Upper lobe of left lung (tissue), 6 donors: Measurements from ENCODE around the gene SEMA3E. TPM values are rescaled to one million over a fixed set of nuclear protein-coding genes. Genes with fewer than 3 reads are reported as not detected.

Experiments used
- ATAC-seq, 2 donors: fragments of 200-7000 bp; cut with Tn5 transposase; one replicate each; pipeline ENCODE4 v1.9.1; 2022; ENCODE audit warnings: mild to moderate bottlenecking in 2 of 2, moderate library complexity in 2 of 2; ENCODE audit not compliant: low FRiP score in 2 of 2
- DNase-seq, 2 donors: peaks; one replicate each; pipeline ENCODE4 v3.0.0-alpha.2; 2019 to 2020
- H3K27ac ChIP-seq, 4 donors: fragments of 200-600 bp; sonication (generic); one replicate each; pipeline ENCODE4 v1.5.1; 2016 to 2019
- H3K27me3 ChIP-seq, 4 donors: fragments of 200-600 bp; sonication (generic); one replicate each; pipeline ENCODE4 v1.5.1; 2017 to 2019
- H3K36me3 ChIP-seq, 4 donors: fragments of 200-600 bp; sonication (generic); one replicate each; pipeline ENCODE4 v1.5.1; 2016 to 2019
- H3K4me1 ChIP-seq, 4 donors: fragments of 200-600 bp; sonication (generic); one replicate each; pipeline ENCODE4 v1.5.1; 2018 to 2019
- H3K4me3 ChIP-seq, 4 donors: fragments of 200-600 bp; sonication (generic); one replicate each; pipeline ENCODE4 v1.5.1; 2017 to 2019; ENCODE audit warnings: mild to moderate bottlenecking in 2 of 4, moderate library complexity in 1 of 4
- H3K9me3 ChIP-seq, 4 donors: fragments of 200-600 bp; sonication (generic); one replicate each; pipeline ENCODE4 v1.5.1; 2018 to 2019
- EP300 ChIP-seq, 4 donors: sonication (generic); formaldehyde crosslinking; IDR thresholded peaks; one replicate each; pipeline ENCODE4 v1.5.1; 2017; ENCODE audit warnings: antibody characterized with exemption in 4 of 4, control low read depth in 2 of 4
- POLR2A ChIP-seq, 4 donors: fragments of 450-650 bp; IDR thresholded peaks; one replicate each; pipeline ENCODE4 v1.5.1; 2016 to 2017; ENCODE audit warnings: antibody characterized with exemption in 4 of 4, mild to moderate bottlenecking in 2 of 4
- POLR2AphosphoS5 ChIP-seq, 2 donors: sonication (generic); formaldehyde crosslinking; IDR thresholded peaks; one replicate each; pipeline ENCODE4 v1.5.1; 2017; ENCODE audit warnings: antibody characterized with exemption in 2 of 2
- WGBS, 2 donors: methylation state at CpG; one replicate each; pipeline ENCODE4 v1.1.5; 2017 to 2018; 5-methylcytosine and 5-hydroxymethylcytosine counted together
- total RNA-seq, 6 donors: library from RNA; depleted of rRNA in 4 of 6; stranded (reverse); fragments of >200 nt in 4 of 6; gene quantifications; one replicate each; pipeline versions ENCODE4 v1.1.0 to v1.2.1, GENCODE V29; 2016 to 2021
- TF ChIP-seq, protein P1 (sequence below), 6 experiments: fragments of 450-650 bp in 4 of 6; fragments of 200-600 bp in 2 of 6; sonication (generic) in 2 of 6; IDR thresholded peaks; one replicate each; pipeline ENCODE4 v1.5.1; 2016 to 2019; ENCODE audit warnings: antibody characterized with exemption in 6 of 6
- donor health status: DM: no; HTN: no; CAD: no; lungs with moderate emphysema.
- donor health status: DM: no; HTN: yes; CAD: no; lungs with severe emphysema.

SEMA3E gene
- total RNA-seq, 6 donors from 2014 or later, result under 0.01 to 14.2 (median 6.9) TPM

DNA sequence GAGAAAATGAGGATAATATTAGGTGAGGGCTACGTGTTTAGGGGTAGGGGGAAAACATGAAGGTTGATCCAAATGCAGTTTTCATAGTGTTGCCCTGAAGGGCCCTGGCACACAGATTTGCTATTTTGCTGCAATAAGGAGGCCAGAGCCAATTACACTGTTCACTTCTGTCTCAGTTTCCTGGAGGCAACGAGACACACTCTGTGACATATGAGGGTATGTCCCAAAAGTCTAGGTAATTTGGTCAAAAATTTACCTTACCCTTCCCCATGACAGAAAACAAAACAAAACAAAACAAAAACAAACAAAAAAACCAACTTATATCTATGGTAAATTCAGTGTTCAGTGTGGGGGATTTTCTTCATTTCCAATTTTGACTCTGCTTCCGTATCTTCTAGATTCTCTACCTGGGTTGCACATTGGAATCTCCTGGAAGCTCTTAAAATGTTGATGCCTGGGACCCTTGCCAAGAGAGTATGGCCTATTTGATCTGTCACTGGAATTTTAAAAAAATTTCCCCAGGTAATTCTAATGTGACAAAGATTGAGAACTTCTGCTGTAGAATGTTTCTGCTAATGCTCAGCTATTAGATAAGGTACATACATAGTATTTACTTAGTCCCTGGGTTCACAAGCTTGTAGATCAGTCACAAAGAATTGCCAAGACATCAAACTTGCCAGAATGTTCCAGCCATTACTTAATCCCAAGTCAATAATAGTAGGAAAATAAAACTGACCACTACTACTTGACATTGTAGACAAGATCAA, 139.5 kb downstream of the SEMA3E start:
- no peak overlapping the region for H3K4me3 ChIP-seq
- DNase-seq (no peak), ATAC-seq (no peak)
- TF ChIP-seq POLR2A (IDR thresholded peaks at IDR 0.05) (no peak), POLR2AphosphoS5 (IDR thresholded peaks at IDR 0.05) (no peak), EP300 (IDR thresholded peaks at IDR 0.05) (no peak)
- TF ChIP-seq, protein P1, sequence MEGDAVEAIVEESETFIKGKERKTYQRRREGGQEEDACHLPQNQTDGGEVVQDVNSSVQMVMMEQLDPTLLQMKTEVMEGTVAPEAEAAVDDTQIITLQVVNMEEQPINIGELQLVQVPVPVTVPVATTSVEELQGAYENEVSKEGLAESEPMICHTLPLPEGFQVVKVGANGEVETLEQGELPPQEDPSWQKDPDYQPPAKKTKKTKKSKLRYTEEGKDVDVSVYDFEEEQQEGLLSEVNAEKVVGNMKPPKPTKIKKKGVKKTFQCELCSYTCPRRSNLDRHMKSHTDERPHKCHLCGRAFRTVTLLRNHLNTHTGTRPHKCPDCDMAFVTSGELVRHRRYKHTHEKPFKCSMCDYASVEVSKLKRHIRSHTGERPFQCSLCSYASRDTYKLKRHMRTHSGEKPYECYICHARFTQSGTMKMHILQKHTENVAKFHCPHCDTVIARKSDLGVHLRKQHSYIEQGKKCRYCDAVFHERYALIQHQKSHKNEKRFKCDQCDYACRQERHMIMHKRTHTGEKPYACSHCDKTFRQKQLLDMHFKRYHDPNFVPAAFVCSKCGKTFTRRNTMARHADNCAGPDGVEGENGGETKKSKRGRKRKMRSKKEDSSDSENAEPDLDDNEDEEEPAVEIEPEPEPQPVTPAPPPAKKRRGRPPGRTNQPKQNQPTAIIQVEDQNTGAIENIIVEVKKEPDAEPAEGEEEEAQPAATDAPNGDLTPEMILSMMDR (IDR thresholded peaks at IDR 0.05), result no peak
- H3K27me3 ChIP-seq, result no peaks in the 10 kb centered on the region
- no peaks in the 10 kb centered on the region for H3K9me3 ChIP-seq
- no peaks in the 10 kb centered on the region for H3K36me3 ChIP-seq
- H3K27ac ChIP-seq, result no peak overlapping the region
- 72 to 77% methylated on average over 3 of the region's 3 CpGs for WGBS, 2 donors
- no peaks in the 10 kb centered on the region for H3K4me1 ChIP-seq

DNA sequence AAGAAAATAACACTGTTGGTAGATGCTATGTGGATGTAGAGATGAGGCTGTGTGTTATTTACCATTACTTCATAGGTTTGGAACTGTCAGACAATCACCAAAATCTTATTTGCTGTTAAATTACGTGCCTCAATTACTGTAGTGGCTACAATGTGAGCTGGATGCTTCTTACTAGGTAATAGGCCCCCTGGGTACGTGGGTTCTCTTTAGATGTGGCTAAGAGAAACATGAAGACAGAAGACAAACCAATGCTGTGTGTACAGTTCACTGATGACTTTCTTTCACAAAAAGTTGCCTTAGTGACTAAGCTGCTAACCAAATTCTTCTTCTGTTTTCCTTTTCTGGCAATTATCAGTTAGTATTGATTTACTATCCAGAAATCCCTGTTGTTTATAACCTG, 144.6 kb downstream of the SEMA3E start:
- Histone ChIP-seq H3K9me3 (no peaks in the 10 kb centered on the region), H3K27me3 (no peaks in the 10 kb centered on the region), H3K4me3 (no peak overlapping the region), H3K4me1 (no peaks in the 10 kb centered on the region), H3K27ac (no peak overlapping the region), H3K36me3 (no peaks in the 10 kb centered on the region)
- DNase-seq, result no peak
- TF ChIP-seq, protein P1 (IDR thresholded peaks at IDR 0.05), result no peak
- TF ChIP-seq POLR2AphosphoS5 (IDR thresholded peaks at IDR 0.05), result no peak
- WGBS, 2 donors, result 55 to 71% methylated on average over 2 of the region's 2 CpGs
- ATAC-seq, result no peak

DNA sequence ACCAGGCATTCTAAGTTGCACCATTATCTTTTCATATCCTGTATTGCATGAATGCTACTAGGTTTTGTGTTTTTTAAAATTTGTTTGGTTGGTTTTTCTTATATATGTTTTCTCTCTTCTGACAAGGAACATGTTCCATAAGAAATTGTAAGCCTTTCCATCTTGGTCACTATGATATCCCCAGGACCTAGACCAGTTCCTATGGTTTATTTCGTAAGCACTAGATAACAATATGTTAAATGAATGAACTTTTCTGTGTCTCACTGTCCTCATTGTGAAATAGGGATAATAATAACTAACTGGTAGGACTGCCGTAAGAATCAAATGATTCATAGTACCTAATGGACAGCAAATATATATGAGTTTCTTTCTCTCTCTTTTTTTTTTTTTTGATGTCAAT, 146.3 kb downstream of the SEMA3E start:
- WGBS, 2 donors, result 89% methylated on average over 2 of the region's 2 CpGs
- no peaks in the 10 kb centered on the region for H3K27me3 ChIP-seq
- H3K4me1 ChIP-seq, result no peaks in the 10 kb centered on the region
- no peak for DNase-seq
- no peaks in the 10 kb centered on the region for H3K36me3 ChIP-seq
- no peak overlapping the region for H3K27ac ChIP-seq
- ATAC-seq, result no peak
- no peaks in the 10 kb centered on the region for H3K9me3 ChIP-seq
- H3K4me3 ChIP-seq, result no peak overlapping the region
- TF ChIP-seq, protein P1 (IDR thresholded peaks at IDR 0.05), result no peak
- TF ChIP-seq POLR2A (IDR thresholded peaks at IDR 0.05) (no peak), POLR2AphosphoS5 (IDR thresholded peaks at IDR 0.05) (no peak), EP300 (IDR thresholded peaks at IDR 0.05) (no peak)

DNA sequence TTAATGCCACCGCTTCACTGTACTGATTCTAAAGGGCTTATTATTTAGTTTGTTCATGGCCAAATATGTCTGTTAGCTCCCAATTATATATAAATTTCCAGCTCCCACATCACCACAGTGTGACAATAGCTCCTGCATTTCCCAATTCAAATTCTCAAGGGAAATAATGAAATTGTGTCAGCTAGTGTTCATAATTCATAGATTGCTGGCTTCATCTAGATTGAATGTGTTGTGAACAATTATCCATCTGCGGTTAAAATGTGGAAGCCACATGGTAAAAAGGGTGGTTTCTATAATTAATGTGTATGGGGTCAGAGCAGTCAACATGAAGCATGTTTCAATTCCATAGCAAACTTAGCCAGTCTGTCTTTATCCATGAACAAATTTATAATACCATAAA, 154.3 kb downstream of the SEMA3E start:
- no peak for ATAC-seq
- no peaks in the 10 kb centered on the region for H3K27me3 ChIP-seq
- H3K9me3 ChIP-seq, result no peaks in the 10 kb centered on the region
- no peak for TF ChIP-seq EP300 (IDR thresholded peaks at IDR 0.05)
- no peak for TF ChIP-seq POLR2AphosphoS5 (IDR thresholded peaks at IDR 0.05)
- TF ChIP-seq POLR2A (IDR thresholded peaks at IDR 0.05), result no peak
- TF ChIP-seq, protein P1 (IDR thresholded peaks at IDR 0.05), result no peak
- H3K36me3 ChIP-seq, result no peaks in the 10 kb centered on the region
- WGBS, 2 donors, result 79 to 85% methylated on average over 2 of the region's 2 CpGs
- no peaks in the 10 kb centered on the region for H3K4me1 ChIP-seq
- H3K27ac ChIP-seq, result no peak overlapping the region
- H3K4me3 ChIP-seq, result no peak overlapping the region
- no peak for DNase-seq

DNA sequence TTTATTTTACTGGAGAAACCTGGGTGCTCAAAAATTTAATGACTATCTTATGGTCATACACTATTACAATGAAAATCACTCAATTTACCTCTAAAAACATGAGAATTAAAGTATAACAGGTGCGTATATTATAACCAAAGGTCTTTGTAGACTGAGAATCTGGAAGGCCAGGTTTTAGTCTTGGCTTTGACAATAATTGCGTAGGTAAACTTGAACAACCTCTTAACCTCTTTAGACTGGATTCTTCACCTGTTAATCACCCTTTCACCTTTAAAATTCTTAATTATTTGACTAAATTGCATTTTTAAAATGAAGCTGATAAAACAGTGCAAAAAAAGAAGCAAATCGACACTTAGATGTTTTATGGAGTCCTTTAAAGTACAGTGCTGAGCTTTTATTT, 156.1 kb downstream of the SEMA3E start:
- Histone ChIP-seq H3K36me3 (no peaks in the 10 kb centered on the region), H3K4me1 (no peaks in the 10 kb centered on the region), H3K27ac (no peak overlapping the region), H3K4me3 (no peak overlapping the region), H3K27me3 (no peaks in the 10 kb centered on the region), H3K9me3 (no peaks in the 10 kb centered on the region)
- TF ChIP-seq, protein P1 (IDR thresholded peaks at IDR 0.05), result no peak
- no peak for TF ChIP-seq EP300 (IDR thresholded peaks at IDR 0.05)
- TF ChIP-seq POLR2A (IDR thresholded peaks at IDR 0.05), result no peak
- DNase-seq, result no peak
- 54 to 70% methylated on average over 3 of the region's 3 CpGs for WGBS, 2 donors
- no peak for ATAC-seq
